C4-2B (cell line): ENCODE data around the gene PRUNE2.

Source experiments
- H3K27ac ChIP-seq: fragments of 450-650 bp; 2 replicates; pipeline ENCODE4 v1.5.1; 2017
- CTCF ChIP-seq: fragments of 450-650 bp; conservative IDR thresholded peaks from 2 replicates; pipeline ENCODE4 v1.5.1; 2017; ENCODE audit warnings: mild to moderate bottlenecking
- ZFX ChIP-seq: fragments of 450-650 bp; IDR thresholded peaks from 2 replicates; pipeline ENCODE4 v1.6.1; 2017

Gene PRUNE2

GRCh38 chr9:76900884-76901440, 5.0 kb downstream of the PRUNE2 start:
- peak overlapping the region; percentile 75; the same call in 1 of the 2 replicates for H3K27ac ChIP-seq
- TF ChIP-seq ZFX (no peak), CTCF (no peak)

GRCh38 chr9:76898786-76899185, 7.1 kb downstream of the PRUNE2 start:
- peak overlapping the region; percentile 62 for H3K27ac ChIP-seq
- TF ChIP-seq ZFX, result no peak
- TF ChIP-seq CTCF, result no peak

GRCh38 chr9:76897804-76898525, 7.9 kb downstream of the PRUNE2 start:
- TF ChIP-seq CTCF (no peak), ZFX (no peak)

GRCh38 chr9:76896035-76896434, 9.9 kb downstream of the PRUNE2 start:
- H3K27ac ChIP-seq, result no peak overlapping the region; the same call in 1 of the 2 replicates
- no peak for TF ChIP-seq CTCF
- no peak for TF ChIP-seq ZFX

More at GRCh38 chr9:76897804-76898525, 7.9 kb downstream of the PRUNE2 start:
- peak overlapping the region; percentile 80 for H3K27ac ChIP-seq

GRCh38 chr9:76895186-76895585, 10.7 kb downstream of the PRUNE2 start:
- no peak for TF ChIP-seq CTCF
- no peak for TF ChIP-seq ZFX
- H3K27ac ChIP-seq, result no peak overlapping the region

GRCh38 chr9:76894198-76894597, 11.7 kb downstream of the PRUNE2 start:
- TF ChIP-seq CTCF, result no peak
- no peak for TF ChIP-seq ZFX
- 0 out of 2 replicates have a peak overlapping the region, but pooled peaks have one; percentile 31 for H3K27ac ChIP-seq

GRCh38 chr9:76893395-76893932, 12.4 kb downstream of the PRUNE2 start:
- H3K27ac ChIP-seq, result no peak overlapping the region
- TF ChIP-seq ZFX, result no peak
- no peak for TF ChIP-seq CTCF
